ENCODE data around the gene STK26.
"Not testable (repeated sequence)": the region's sequence is repeated elsewhere in the genome, so short reads cannot be mapped to it uniquely, and the experiment has no call there.

Gene STK26

GRCh38 chrX:132022967-132023895 is at the start of gene STK26:
Gene STK26, plus strand, starts transcription at chrX:132023302. Its CDS starts 316 bp downstream, at chrX:132023618.
- DNase-seq (ENCODE audit: low read depth, low spot score) = peak; percentile 96

GRCh38 chrX:131975851-131976250 is 47.3 kb upstream of the STK26 start:
- no peak for DNase-seq (ENCODE audit: low read depth, low spot score)

- no peak for DNase-seq (ENCODE audit: low read depth, low spot score)
Measured at GRCh38 chrX:131977619-131978018, 45.5 kb upstream of the STK26 start.

GRCh38 chrX:131979116-131979515 is 44.0 kb upstream of the STK26 start:
- DNase-seq (ENCODE audit: low read depth, low spot score) = no peak

- DNase-seq (ENCODE audit: low read depth, low spot score) = peak; percentile 80
Measured at GRCh38 chrX:131985526-131986049, 37.5 kb upstream of the STK26 start.

GRCh38 chrX:131987252-131987651 is 35.9 kb upstream of the STK26 start:
- DNase-seq (ENCODE audit: low read depth, low spot score) = no peak

GRCh38 chrX:131988236-131988635 is 34.9 kb upstream of the STK26 start:
- no peak for DNase-seq (ENCODE audit: low read depth, low spot score)

- peak; percentile 24 for DNase-seq (ENCODE audit: low read depth, low spot score)
Measured at GRCh38 chrX:132001127-132001526, 22.0 kb upstream of the STK26 start.

- DNase-seq (ENCODE audit: low read depth, low spot score) = peak; percentile 33
Measured at GRCh38 chrX:132004728-132005127, 18.4 kb upstream of the STK26 start.

GRCh38 chrX:132009350-132009749 is 13.8 kb upstream of the STK26 start:
- DNase-seq (ENCODE audit: low read depth, low spot score) = no peak

- not testable (repeated sequence) for DNase-seq (ENCODE audit: low read depth, low spot score)
Measured at GRCh38 chrX:132010213-132010612, 12.9 kb upstream of the STK26 start.

- DNase-seq (ENCODE audit: low read depth, low spot score) = no peak
Measured at GRCh38 chrX:132015875-132016274, 7.2 kb upstream of the STK26 start.

GRCh38 chrX:132016628-132017430 is 6.3 kb upstream of the STK26 start:
- no peak for DNase-seq (ENCODE audit: low read depth, low spot score)

GRCh38 chrX:132017431-132018185 is 5.5 kb upstream of the STK26 start:
- no peak for DNase-seq (ENCODE audit: low read depth, low spot score)

GRCh38 chrX:132022198-132022966 is 720 bp upstream of the STK26 start:
- no peak for DNase-seq (ENCODE audit: low read depth, low spot score)

- DNase-seq (ENCODE audit: low read depth, low spot score) = no peak
Measured at GRCh38 chrX:132023896-132024386, 839 bp downstream of the STK26 start.

GRCh38 chrX:132025041-132025440 is 1.9 kb downstream of the STK26 start:
- peak; percentile 47 for DNase-seq (ENCODE audit: low read depth, low spot score)

GRCh38 chrX:132030264-132030663 is 7.2 kb downstream of the STK26 start:
- no peak for DNase-seq (ENCODE audit: low read depth, low spot score)

- peak; percentile 28 for DNase-seq (ENCODE audit: low read depth, low spot score)
Measured at GRCh38 chrX:132031867-132032266, 8.8 kb downstream of the STK26 start.

- no peak for DNase-seq (ENCODE audit: low read depth, low spot score)
Measured at GRCh38 chrX:132033166-132033565, 10.1 kb downstream of the STK26 start.

- DNase-seq (ENCODE audit: low read depth, low spot score) = no peak
Measured at GRCh38 chrX:132034648-132035047, 11.5 kb downstream of the STK26 start.
